ENCODE results near the gene BPIFB1.

Gene BPIFB1

DNA sequence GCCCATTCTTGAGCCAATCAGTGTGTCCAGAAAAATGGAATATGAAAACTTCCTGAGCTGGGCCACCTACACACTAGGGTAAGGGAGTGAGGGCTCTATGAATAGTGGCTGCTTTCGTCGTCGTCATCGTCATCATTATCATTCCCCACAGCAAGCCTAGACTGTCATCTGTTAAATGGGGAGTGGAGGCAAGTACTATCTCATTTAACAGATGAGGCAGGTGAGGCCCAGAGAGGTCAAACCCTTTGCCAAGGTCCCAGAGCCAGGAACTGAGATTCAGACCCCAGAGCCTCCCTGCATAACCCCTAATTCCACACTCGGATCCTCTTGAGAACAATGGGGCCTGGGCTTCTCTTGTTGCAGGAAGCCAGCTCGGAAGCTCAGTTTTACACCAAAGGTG, 20.6 kb downstream of the BPIFB1 start:
- Histone ChIP-seq H3K4me3 (ENCODE audit: low read length) (no peak overlapping the region), H3K27me3 (ENCODE audit: control insufficient read depth, insufficient read depth, low read length) (peaks cover 59% of the 10 kb centered on the region), H3K4me1 (ENCODE audit: control insufficient read depth, insufficient read depth, low read length) (no peaks in the 10 kb centered on the region), H3K36me3 (ENCODE audit: insufficient read depth, low read length) (no peaks in the 10 kb centered on the region), H3K4me2 (ENCODE audit: low read length) (no peak overlapping the region), H3K9me3 (replicated peaks; ENCODE audit: low read length) (no peaks in the 10 kb centered on the region), H3K9ac (ENCODE audit: low read depth, low read length) (no peak overlapping the region)

- Histone ChIP-seq H3K4me2 (ENCODE audit: low read length) (no peak overlapping the region), H3K9me3 (replicated peaks; ENCODE audit: low read length) (no peaks in the 10 kb centered on the region), H3K9ac (ENCODE audit: low read depth, low read length) (no peak overlapping the region), H3K27me3 (ENCODE audit: control insufficient read depth, insufficient read depth, low read length) (peaks cover 56% of the 10 kb centered on the region), H3K4me3 (ENCODE audit: low read length) (no peak overlapping the region), H3K4me1 (ENCODE audit: control insufficient read depth, insufficient read depth, low read length) (no peaks in the 10 kb centered on the region), H3K36me3 (ENCODE audit: insufficient read depth, low read length) (no peaks in the 10 kb centered on the region)
Observed at GRCh38 chr20:33304046-33304445, 21.0 kb downstream of the BPIFB1 start.

GRCh38 chr20:33305589-33306057, 22.6 kb downstream of the BPIFB1 start:
- no peak overlapping the region for H3K9ac ChIP-seq (ENCODE audit: low read depth, low read length)
- H3K4me2 ChIP-seq (ENCODE audit: low read length), result no peak overlapping the region
- no peak overlapping the region for H3K4me3 ChIP-seq (ENCODE audit: low read length)
- no peaks in the 10 kb centered on the region for H3K9me3 ChIP-seq (replicated peaks; ENCODE audit: low read length)
- no peaks in the 10 kb centered on the region for H3K36me3 ChIP-seq (ENCODE audit: insufficient read depth, low read length)
- H3K4me1 ChIP-seq (ENCODE audit: control insufficient read depth, insufficient read depth, low read length), result no peaks in the 10 kb centered on the region
- H3K27me3 ChIP-seq (ENCODE audit: control insufficient read depth, insufficient read depth, low read length), result peaks cover 58% of the 10 kb centered on the region

GRCh38 chr20:33306228-33306627, 23.2 kb downstream of the BPIFB1 start:
- H3K4me2 ChIP-seq (ENCODE audit: low read length), result no peak overlapping the region
- no peaks in the 10 kb centered on the region for H3K9me3 ChIP-seq (replicated peaks; ENCODE audit: low read length)
- H3K36me3 ChIP-seq (ENCODE audit: insufficient read depth, low read length), result no peaks in the 10 kb centered on the region
- H3K27me3 ChIP-seq (ENCODE audit: control insufficient read depth, insufficient read depth, low read length), result peaks cover 58% of the 10 kb centered on the region
- H3K9ac ChIP-seq (ENCODE audit: low read depth, low read length), result no peak overlapping the region
- no peaks in the 10 kb centered on the region for H3K4me1 ChIP-seq (ENCODE audit: control insufficient read depth, insufficient read depth, low read length)
- H3K4me3 ChIP-seq (ENCODE audit: low read length), result no peak overlapping the region

DNA sequence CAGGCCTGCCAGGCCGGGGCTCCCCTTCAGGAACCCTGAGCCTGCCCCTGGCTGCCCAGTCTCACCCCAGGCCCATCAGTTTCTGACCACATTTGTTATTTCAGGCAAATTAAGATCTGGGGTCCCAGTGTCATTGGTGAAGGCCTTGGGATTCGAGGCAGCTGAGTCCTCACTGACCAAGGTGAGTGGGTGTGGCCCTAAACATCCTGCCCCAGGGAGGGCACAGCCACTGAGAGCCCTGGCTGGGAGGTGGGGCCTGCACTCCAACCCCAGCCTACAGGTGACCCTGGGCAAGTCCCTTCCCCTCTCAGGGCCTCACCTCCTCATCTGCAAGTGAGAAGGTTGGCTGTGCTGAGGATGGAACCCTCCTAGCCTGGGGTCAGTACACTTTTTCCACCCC, 23.8 kb downstream of the BPIFB1 start:
- Histone ChIP-seq H3K4me1 (ENCODE audit: control insufficient read depth, insufficient read depth, low read length) (no peaks in the 10 kb centered on the region), H3K4me2 (ENCODE audit: low read length) (no peak overlapping the region), H3K36me3 (ENCODE audit: insufficient read depth, low read length) (no peaks in the 10 kb centered on the region), H3K9ac (ENCODE audit: low read depth, low read length) (no peak overlapping the region), H3K9me3 (replicated peaks; ENCODE audit: low read length) (no peaks in the 10 kb centered on the region), H3K4me3 (ENCODE audit: low read length) (no peak overlapping the region), H3K27me3 (ENCODE audit: control insufficient read depth, insufficient read depth, low read length) (peaks cover 55% of the 10 kb centered on the region)

- no peaks in the 10 kb centered on the region for H3K9me3 ChIP-seq (replicated peaks; ENCODE audit: low read length)
- H3K9ac ChIP-seq (ENCODE audit: low read depth, low read length), result no peak overlapping the region
- no peak overlapping the region for H3K4me3 ChIP-seq (ENCODE audit: low read length)
- peaks cover 48% of the 10 kb centered on the region for H3K27me3 ChIP-seq (ENCODE audit: control insufficient read depth, insufficient read depth, low read length)
- H3K4me2 ChIP-seq (ENCODE audit: low read length), result no peak overlapping the region
- no peaks in the 10 kb centered on the region for H3K36me3 ChIP-seq (ENCODE audit: insufficient read depth, low read length)
- H3K4me1 ChIP-seq (ENCODE audit: control insufficient read depth, insufficient read depth, low read length), result no peaks in the 10 kb centered on the region
Observed at GRCh38 chr20:33308668-33309067, 25.7 kb downstream of the BPIFB1 start.

- Histone ChIP-seq H3K9ac (ENCODE audit: low read depth, low read length) (no peak overlapping the region), H3K4me3 (ENCODE audit: low read length) (no peak overlapping the region), H3K27me3 (ENCODE audit: control insufficient read depth, insufficient read depth, low read length) (peaks cover 49% of the 10 kb centered on the region), H3K4me1 (ENCODE audit: control insufficient read depth, insufficient read depth, low read length) (no peaks in the 10 kb centered on the region), H3K9me3 (replicated peaks; ENCODE audit: low read length) (no peaks in the 10 kb centered on the region), H3K36me3 (ENCODE audit: insufficient read depth, low read length) (no peaks in the 10 kb centered on the region), H3K4me2 (ENCODE audit: low read length) (no peak overlapping the region)
Observed at GRCh38 chr20:33309631-33310030, 26.6 kb downstream of the BPIFB1 start.

GRCh38 chr20:33310327-33310899, 27.4 kb downstream of the BPIFB1 start:
- Histone ChIP-seq H3K36me3 (ENCODE audit: insufficient read depth, low read length) (no peaks in the 10 kb centered on the region), H3K9me3 (replicated peaks; ENCODE audit: low read length) (no peaks in the 10 kb centered on the region), H3K4me3 (ENCODE audit: low read length) (no peak overlapping the region), H3K27me3 (ENCODE audit: control insufficient read depth, insufficient read depth, low read length) (peaks cover 53% of the 10 kb centered on the region), H3K9ac (ENCODE audit: low read depth, low read length) (no peak overlapping the region), H3K4me2 (ENCODE audit: low read length) (no peak overlapping the region), H3K4me1 (ENCODE audit: control insufficient read depth, insufficient read depth, low read length) (no peaks in the 10 kb centered on the region)

DNA sequence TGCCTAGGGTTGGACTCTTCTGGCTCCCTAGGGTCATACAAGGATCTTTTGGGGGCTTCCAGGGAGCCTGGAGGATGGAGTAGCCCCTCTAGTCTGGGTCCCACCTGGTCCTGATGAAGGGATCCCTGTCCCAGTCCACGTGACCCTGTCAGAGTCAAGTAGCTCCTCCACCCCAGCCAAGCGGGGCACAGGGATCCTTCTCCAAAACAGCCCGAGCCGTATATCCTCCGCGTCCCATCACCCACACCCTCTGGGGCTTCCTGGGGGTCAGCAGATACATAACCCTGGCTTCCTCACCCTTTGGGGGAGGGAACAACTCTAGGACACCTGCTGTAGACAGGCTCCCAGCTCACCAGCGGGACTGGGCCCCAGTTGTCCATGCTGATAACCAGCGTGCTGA, 28.0 kb downstream of the BPIFB1 start:
- H3K9ac ChIP-seq (ENCODE audit: low read depth, low read length), result no peak overlapping the region
- peaks cover 50% of the 10 kb centered on the region for H3K27me3 ChIP-seq (ENCODE audit: control insufficient read depth, insufficient read depth, low read length)
- no peaks in the 10 kb centered on the region for H3K4me1 ChIP-seq (ENCODE audit: control insufficient read depth, insufficient read depth, low read length)
- H3K9me3 ChIP-seq (replicated peaks; ENCODE audit: low read length), result no peaks in the 10 kb centered on the region
- no peak overlapping the region for H3K4me3 ChIP-seq (ENCODE audit: low read length)
- H3K4me2 ChIP-seq (ENCODE audit: low read length), result no peak overlapping the region
- no peaks in the 10 kb centered on the region for H3K36me3 ChIP-seq (ENCODE audit: insufficient read depth, low read length)

DNA sequence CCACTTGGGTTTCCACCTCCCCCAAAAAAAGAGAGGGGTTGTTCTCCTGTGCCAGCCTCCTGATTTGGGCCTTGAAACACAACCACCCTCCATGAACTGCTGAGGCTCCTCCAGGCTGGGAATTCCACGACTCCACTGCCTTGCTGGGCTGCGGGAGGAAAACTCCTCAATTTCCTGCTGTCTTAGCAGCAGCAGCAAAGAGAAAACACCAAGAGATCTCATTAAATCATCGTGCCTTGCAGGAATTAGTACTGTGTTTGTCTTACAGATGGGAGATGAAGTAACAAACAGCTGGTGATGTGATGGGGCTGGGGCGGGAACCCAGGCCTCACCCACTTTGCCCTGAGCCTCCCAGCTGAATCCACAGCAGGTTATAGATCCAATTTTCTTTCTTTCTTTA, 29.0 kb downstream of the BPIFB1 start:
- Histone ChIP-seq H3K4me3 (ENCODE audit: low read length) (no peak overlapping the region), H3K27me3 (ENCODE audit: control insufficient read depth, insufficient read depth, low read length) (peaks cover 57% of the 10 kb centered on the region), H3K4me1 (ENCODE audit: control insufficient read depth, insufficient read depth, low read length) (no peaks in the 10 kb centered on the region), H3K4me2 (ENCODE audit: low read length) (no peak overlapping the region), H3K9ac (ENCODE audit: low read depth, low read length) (no peak overlapping the region), H3K9me3 (replicated peaks; ENCODE audit: low read length) (no peaks in the 10 kb centered on the region), H3K36me3 (ENCODE audit: insufficient read depth, low read length) (no peaks in the 10 kb centered on the region)

DNA sequence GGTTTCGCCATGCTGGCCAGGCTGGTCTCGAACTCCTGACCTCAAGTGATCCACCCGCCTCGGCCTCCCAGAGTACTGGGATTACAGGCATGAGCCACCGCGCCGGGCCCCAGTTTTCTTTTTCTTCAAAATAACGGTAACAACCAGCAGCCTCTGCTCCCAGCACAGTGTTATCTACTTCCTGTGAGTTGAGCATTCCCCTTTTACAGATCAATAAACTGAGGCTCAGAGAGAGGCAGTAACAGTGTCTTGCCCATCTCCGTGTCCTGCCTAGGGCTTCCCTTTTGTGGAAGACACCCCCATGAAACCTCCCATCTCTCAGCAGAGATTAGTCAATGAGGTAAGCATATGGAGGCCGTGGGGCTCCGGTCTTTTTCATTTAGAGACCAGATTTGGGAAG, 29.6 kb downstream of the BPIFB1 start:
- H3K4me2 ChIP-seq (ENCODE audit: low read length), result no peak overlapping the region
- no peak overlapping the region for H3K4me3 ChIP-seq (ENCODE audit: low read length)
- H3K36me3 ChIP-seq (ENCODE audit: insufficient read depth, low read length), result no peaks in the 10 kb centered on the region
- no peaks in the 10 kb centered on the region for H3K4me1 ChIP-seq (ENCODE audit: control insufficient read depth, insufficient read depth, low read length)
- peaks cover 63% of the 10 kb centered on the region for H3K27me3 ChIP-seq (ENCODE audit: control insufficient read depth, insufficient read depth, low read length)
- no peaks in the 10 kb centered on the region for H3K9me3 ChIP-seq (replicated peaks; ENCODE audit: low read length)
- H3K9ac ChIP-seq (ENCODE audit: low read depth, low read length), result no peak overlapping the region

DNA sequence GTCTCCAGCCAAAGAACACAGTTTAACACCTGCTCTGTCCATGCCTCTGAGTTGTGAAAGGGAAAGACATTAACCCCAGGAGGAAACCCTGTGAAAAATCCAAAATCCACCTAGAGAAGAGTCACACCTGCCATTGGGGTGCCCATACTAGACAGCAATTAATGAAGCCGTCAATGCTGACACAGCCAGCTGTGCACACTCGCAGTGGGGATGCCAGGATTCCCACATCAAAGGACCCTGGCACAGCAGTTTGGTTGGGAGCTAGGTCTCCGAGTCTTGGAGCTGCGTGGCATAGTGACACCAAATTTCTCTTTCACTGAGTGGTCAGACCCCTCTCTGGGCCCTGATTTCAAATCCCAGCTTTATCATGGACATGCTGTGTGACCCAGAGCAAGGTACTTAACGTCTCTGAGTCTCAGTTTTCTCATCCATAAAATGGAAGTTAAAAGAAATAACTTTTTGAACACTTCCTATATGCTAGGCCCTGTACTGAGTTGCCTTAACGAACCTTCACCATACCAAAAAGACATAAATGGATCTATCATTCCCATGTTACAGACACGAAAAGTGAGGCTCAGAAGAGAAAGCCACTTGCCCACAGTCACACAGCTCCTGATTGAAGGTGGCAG, 30.8 kb downstream of the BPIFB1 start:
- Histone ChIP-seq H3K4me3 (ENCODE audit: low read length) (no peak overlapping the region), H3K36me3 (ENCODE audit: insufficient read depth, low read length) (no peaks in the 10 kb centered on the region), H3K4me2 (ENCODE audit: low read length) (no peak overlapping the region), H3K9ac (ENCODE audit: low read depth, low read length) (no peak overlapping the region), H3K9me3 (replicated peaks; ENCODE audit: low read length) (no peaks in the 10 kb centered on the region), H3K27me3 (ENCODE audit: control insufficient read depth, insufficient read depth, low read length) (peaks cover 75% of the 10 kb centered on the region), H3K4me1 (ENCODE audit: control insufficient read depth, insufficient read depth, low read length) (no peaks in the 10 kb centered on the region)
